GM23248 (cell line): ENCODE measurements around the gene LMO2.

Source experiments
- EZH2 ChIP-seq: fragments of 200-600 bp; sonication (generic); IDR thresholded peaks from 2 replicates; pipeline ENCODE4 v1.6.1; 2018; ENCODE audit warnings: antibody characterized with exemption, mild to moderate bottlenecking; ENCODE audit not compliant: insufficient read depth, poor library complexity, severe bottlenecking
- EZH2phosphoT487 ChIP-seq: fragments of 200-600 bp; sonication (generic); IDR thresholded peaks from 2 replicates; pipeline ENCODE4 v1.6.1; 2018; ENCODE audit warnings: antibody characterized with exemption, moderate library complexity, mild to moderate bottlenecking, low read depth; ENCODE audit not compliant: insufficient read depth

DNA sequence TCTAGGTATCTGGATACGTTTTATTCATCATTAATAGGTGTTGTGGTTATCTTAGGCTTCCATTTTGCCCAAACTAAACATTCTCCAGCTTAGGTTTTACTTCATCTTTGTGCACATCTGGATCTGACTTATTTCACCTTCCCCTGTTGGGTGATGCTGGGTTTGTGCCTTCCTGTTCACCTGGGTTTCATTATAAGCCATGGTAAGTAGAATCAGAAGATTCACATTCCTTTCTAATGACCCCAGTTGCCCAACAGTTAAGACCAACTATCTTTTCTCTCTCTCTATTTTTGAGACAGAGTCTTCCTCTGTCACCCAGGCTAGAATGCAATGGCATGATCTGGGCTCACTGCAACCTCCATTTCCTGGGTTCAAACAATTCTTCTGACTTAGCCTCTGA is 44.6 kb downstream of the LMO2 start:
- no peak for TF ChIP-seq EZH2
- TF ChIP-seq EZH2phosphoT487 = no peak
